Spleen (tissue), 11 donors: ENCODE results near the gene RENBP. TPM values are rescaled to one million over a fixed set of nuclear protein-coding genes. Genes with fewer than 3 reads are reported as not detected.

Experiments
- DNase-seq: peaks from one replicate; pipeline ENCODE4 v3.0.0-alpha.2; 2020
- H3K27ac ChIP-seq, 8 donors: fragments of 200-600 bp; sonication (generic) in 7 of 8; 1 replicate in 4 of 8; 2 replicates in 4 of 8; pipeline versions ENCODE4 v1.5.0 to v1.8.0; 2016 to 2021; ENCODE audit warnings: inconsistent platforms in 4 of 8, mild to moderate bottlenecking in 4 of 8, moderate library complexity in 1 of 8
- H3K27me3 ChIP-seq, 7 donors: fragments of 200-600 bp; sonication (generic) in 6 of 7; replicated peaks in 1 of 7; 1 replicate in 4 of 7; 2 replicates in 3 of 7; pipeline versions ENCODE4 v1.5.0 to v1.8.0; 2016 to 2021; ENCODE audit warnings: inconsistent platforms in 3 of 7, mild to moderate bottlenecking in 1 of 7
- H3K36me3 ChIP-seq, 6 donors: fragments of 200-600 bp; sonication (generic) in 5 of 6; 1 replicate in 4 of 6; 2 replicates in 2 of 6; pipeline versions ENCODE4 v1.5.0 to v1.8.0; 2016 to 2021; ENCODE audit warnings: inconsistent platforms in 2 of 6
- H3K4me1 ChIP-seq, 6 donors: fragments of 200-600 bp; sonication (generic) in 5 of 6; 1 replicate in 3 of 6; 2 replicates in 3 of 6; pipeline versions ENCODE4 v1.5.0 to v1.8.0; 2016 to 2021; ENCODE audit warnings: inconsistent platforms in 3 of 6
- H3K4me3 ChIP-seq, 8 donors: fragments of 200-600 bp; sonication (generic) in 7 of 8; 1 replicate in 4 of 8; 2 replicates in 4 of 8; pipeline versions ENCODE4 v1.5.0 to v1.8.0; 2016 to 2021; ENCODE audit warnings: inconsistent platforms in 4 of 8, mild to moderate bottlenecking in 4 of 8, moderate library complexity in 2 of 8
- H3K9me3 ChIP-seq, 8 donors: fragments of 200-600 bp; sonication (generic) in 7 of 8; 1 replicate in 4 of 8; 2 replicates in 4 of 8; pipeline versions ENCODE4 v1.5.0 to v1.8.0; 2016 to 2021; ENCODE audit warnings: inconsistent platforms in 4 of 8
- POLR2A ChIP-seq, 3 donors: fragments of 450-650 bp; IDR thresholded peaks; one replicate each; pipeline ENCODE4 v1.5.1; 2017; ENCODE audit warnings: antibody characterized with exemption in 3 of 3, mild to moderate bottlenecking in 1 of 3
- POLR2AphosphoS5 ChIP-seq, 3 donors: sonication (generic); formaldehyde crosslinking; IDR thresholded peaks; one replicate each; pipeline ENCODE4 v1.5.1; 2017; ENCODE audit warnings: antibody characterized with exemption in 3 of 3
- WGBS, 5 donors: extraction: QIAGEN DNeasy Blood & Tissue Kit in 3 of 5; methylation state at CpG; one replicate each; pipeline versions ENCODE4 v1.1.5 to v1.1.7; 2013 to 2018; 5-methylcytosine and 5-hydroxymethylcytosine counted together
- intact Hi-C: fragments of 100-400 bp; cut with DNase I; formaldehyde crosslinking; loops from one replicate; pipeline ENCODE4 v1.15.0; 2023; ENCODE audit warnings: low total_unique reads
- polyA plus RNA-seq, 3 donors: library from polyadenylated mRNA; stranded (reverse); fragments of 200-250 nt; gene quantifications; one replicate each; pipeline ENCODE4 v1.2.1, GENCODE V29; 2013
- total RNA-seq, 7 donors: library from RNA; depleted of rRNA in 3 of 7; stranded (reverse); fragments of >200 nt in 3 of 7; fragmentation: NEBNext Ultra II Directional in 4 of 7; extraction: Animal tissue kit (Norgen Biotek cat#: 25700) in 4 of 7; gene quantifications; one replicate each; pipeline versions ENCODE4 v1.1.0 to v1.2.1, GENCODE V29; 2016 to 2021
- TF ChIP-seq, protein P1 (sequence below), 11 experiments: fragments of 200-600 bp in 7 of 11; fragments of 450-650 bp in 4 of 11; sonication (generic) in 4 of 11; IDR thresholded peaks in 8 of 11; conservative IDR thresholded peaks in 3 of 11; 1 replicate in 7 of 11; 2 replicates in 4 of 11; pipeline versions ENCODE4 v1.4.0 to v1.8.0; 2016 to 2021; ENCODE audit warnings: antibody characterized with exemption in 11 of 11, inconsistent platforms in 4 of 11, mild to moderate bottlenecking in 1 of 11
- donor health status: healthy with polysubstance abuse.
- donor health status: DM: no; HTN: no; CAD: no; lungs with moderate emphysema.
- donor health status: DM: no; HTN: no; CAD: no.
- donor health status: Bipolar disorder and iron deficiency.
- donor health status: healthy.
- donor health status: DM: no; HTN: no; CAD: no.
- donor health status: DM: yes; HTN: yes; CAD: no.

Gene RENBP
- total and polyA plus RNA-seq, 10 donors = 42.0 to 105 (median 63.5) TPM

DNA sequence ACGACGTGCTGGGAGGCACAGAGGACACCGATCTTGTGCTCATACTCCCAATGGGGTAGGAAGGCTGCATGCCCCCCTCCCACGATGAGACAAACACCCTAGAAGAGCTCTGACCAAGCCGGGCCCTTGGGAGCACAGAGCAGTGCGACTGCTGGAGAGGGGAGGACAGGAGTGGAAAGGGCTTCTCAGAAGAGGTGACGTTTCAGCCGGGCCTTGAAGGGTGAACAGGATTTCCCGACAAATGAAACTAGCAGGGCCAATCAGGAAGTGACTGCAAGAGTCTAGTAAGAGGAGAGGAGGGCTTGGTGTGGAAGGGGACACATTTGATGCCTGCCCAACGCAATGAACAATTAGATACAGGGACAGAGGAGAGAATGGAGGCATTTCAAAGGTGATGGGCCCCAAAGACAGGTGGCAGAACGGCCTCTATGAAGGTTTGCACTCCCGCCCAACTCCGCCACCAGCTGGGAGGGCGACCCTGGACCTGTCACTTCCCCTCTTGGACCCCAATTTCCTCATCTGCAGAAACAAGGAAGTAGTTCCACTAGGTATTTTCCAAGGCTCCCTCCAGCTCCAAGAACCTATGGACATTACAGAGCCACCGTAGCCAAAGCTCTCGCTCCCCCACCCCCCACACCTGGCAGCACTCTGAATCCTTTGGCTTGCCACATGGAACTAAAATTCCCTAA, 23.2 kb upstream of the RENBP start:
- intact Hi-C loops = no loop called here
- Histone ChIP-seq H3K9me3 (no peaks in the 10 kb centered on the region), H3K27me3 (no peaks in the 10 kb centered on the region), H3K4me3 (peak overlapping the region in 5 of 8 donors; percentile 13 to 97 (median 74)), H3K4me1 (peaks cover 20 to 68% (median 50%) of the 10 kb centered on the region in 6 donors), H3K36me3 (peaks cover 0 to 23% (median 16%) of the 10 kb centered on the region in 6 donors), H3K27ac (peak overlapping the region; percentile 65 to 100 (median 98))
- TF ChIP-seq POLR2A (IDR thresholded peaks at IDR 0.05) = no peak
- TF ChIP-seq POLR2AphosphoS5 (IDR thresholded peaks at IDR 0.05) = peak; percentile 18 to 66 (median 60)
- DNase-seq = no peak
- WGBS, 5 donors = 6 to 49% (median 19%) methylated on average over 6 to 16 of the region's 16 CpGs

DNA sequence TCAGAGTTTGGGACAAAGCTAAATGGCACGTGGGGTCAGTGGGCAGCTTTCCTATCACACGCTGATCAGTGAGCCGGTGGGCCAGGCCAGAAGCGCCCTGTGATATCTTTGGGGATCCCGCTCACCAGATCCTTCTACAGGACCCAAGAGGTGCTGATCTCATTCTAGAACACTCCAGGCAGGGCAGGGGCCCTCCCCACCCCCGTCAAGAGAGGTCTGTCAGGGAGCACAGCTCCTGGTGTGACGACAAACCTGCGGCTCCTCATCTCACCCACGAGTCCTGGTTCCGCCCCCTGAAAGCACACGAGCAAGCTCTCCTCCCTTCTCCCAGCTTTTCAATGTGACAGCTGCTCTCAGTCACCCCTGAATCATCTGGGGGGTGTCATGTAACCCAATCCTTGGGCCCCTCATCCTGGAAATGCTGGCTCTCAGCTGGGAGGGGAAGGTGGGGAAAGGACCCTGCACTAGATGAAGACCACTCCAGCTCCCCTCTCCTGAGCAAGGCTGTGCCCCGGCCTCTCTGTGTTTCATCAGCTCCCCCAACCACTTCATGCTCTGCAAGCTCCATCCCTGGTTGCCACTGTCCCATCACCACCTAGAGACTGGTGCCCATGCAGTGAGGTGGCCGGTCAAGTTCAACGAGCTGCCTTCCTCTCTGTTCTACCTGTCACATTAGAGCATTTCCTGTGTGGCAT, 22.5 kb upstream of the RENBP start:
- Histone ChIP-seq H3K4me3 (peak overlapping the region in 5 of 8 donors; percentile 13 to 97 (median 74)), H3K4me1 (peaks cover 20 to 68% (median 50%) of the 10 kb centered on the region in 6 donors), H3K9me3 (no peaks in the 10 kb centered on the region), H3K27ac (peak overlapping the region; percentile 57 to 100 (median 98)), H3K36me3 (peaks cover 0 to 30% (median 23%) of the 10 kb centered on the region in 6 donors), H3K27me3 (no peaks in the 10 kb centered on the region)
- WGBS, 5 donors = 53 to 75% (median 60%) methylated on average over 2 to 14 of the region's 14 CpGs
- TF ChIP-seq, protein P1, sequence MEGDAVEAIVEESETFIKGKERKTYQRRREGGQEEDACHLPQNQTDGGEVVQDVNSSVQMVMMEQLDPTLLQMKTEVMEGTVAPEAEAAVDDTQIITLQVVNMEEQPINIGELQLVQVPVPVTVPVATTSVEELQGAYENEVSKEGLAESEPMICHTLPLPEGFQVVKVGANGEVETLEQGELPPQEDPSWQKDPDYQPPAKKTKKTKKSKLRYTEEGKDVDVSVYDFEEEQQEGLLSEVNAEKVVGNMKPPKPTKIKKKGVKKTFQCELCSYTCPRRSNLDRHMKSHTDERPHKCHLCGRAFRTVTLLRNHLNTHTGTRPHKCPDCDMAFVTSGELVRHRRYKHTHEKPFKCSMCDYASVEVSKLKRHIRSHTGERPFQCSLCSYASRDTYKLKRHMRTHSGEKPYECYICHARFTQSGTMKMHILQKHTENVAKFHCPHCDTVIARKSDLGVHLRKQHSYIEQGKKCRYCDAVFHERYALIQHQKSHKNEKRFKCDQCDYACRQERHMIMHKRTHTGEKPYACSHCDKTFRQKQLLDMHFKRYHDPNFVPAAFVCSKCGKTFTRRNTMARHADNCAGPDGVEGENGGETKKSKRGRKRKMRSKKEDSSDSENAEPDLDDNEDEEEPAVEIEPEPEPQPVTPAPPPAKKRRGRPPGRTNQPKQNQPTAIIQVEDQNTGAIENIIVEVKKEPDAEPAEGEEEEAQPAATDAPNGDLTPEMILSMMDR (IDR thresholded peaks at IDR 0.05 in 8 of 11, conservative IDR thresholded peaks at IDR 0.05 in 3 of 11) = no peak
- TF ChIP-seq POLR2A (IDR thresholded peaks at IDR 0.05) (no peak), POLR2AphosphoS5 (IDR thresholded peaks at IDR 0.05) (no peak)
- intact Hi-C loops = no loop called here
- no peak for DNase-seq

DNA sequence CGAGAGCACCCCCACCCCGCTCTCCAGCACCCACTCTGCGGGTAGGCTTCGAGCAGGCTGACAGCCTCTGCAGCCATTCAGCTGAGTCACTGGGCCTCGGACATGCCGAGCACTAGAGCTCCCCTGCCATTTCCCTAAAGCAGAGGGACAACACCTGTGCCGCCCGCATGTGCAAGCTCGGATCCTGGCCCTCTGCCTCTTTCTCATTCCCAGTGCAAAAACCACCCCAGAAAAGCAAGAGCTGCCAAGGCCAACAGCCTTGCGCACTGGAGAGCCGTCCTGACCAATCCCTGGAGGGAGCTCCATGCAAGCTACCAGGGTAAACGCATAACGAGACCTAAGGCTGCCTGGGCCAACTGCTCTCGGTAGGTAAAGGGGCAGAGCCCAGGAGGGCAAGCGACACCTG, 21.8 kb upstream of the RENBP start:
- Histone ChIP-seq H3K9me3 (no peaks in the 10 kb centered on the region), H3K4me1 (peaks cover 20 to 68% (median 50%) of the 10 kb centered on the region in 6 donors), H3K27ac (peak overlapping the region in 7 of 8 donors; percentile 65 to 100 (median 99)), H3K36me3 (peaks cover 0 to 37% (median 30%) of the 10 kb centered on the region in 6 donors), H3K27me3 (no peaks in the 10 kb centered on the region), H3K4me3 (peak overlapping the region in 1 of 8 donors; percentile 95)
- TF ChIP-seq, protein P1 (IDR thresholded peaks at IDR 0.05 in 8 of 11, conservative IDR thresholded peaks at IDR 0.05 in 3 of 11) = no peak
- no peak for TF ChIP-seq POLR2A (IDR thresholded peaks at IDR 0.05)
- TF ChIP-seq POLR2AphosphoS5 (IDR thresholded peaks at IDR 0.05) = no peak
- intact Hi-C loops = no loop called here
- no peak for DNase-seq
- 63 to 79% (median 74%) methylated on average over 6 to 15 of the region's 15 CpGs for WGBS, 5 donors

DNA sequence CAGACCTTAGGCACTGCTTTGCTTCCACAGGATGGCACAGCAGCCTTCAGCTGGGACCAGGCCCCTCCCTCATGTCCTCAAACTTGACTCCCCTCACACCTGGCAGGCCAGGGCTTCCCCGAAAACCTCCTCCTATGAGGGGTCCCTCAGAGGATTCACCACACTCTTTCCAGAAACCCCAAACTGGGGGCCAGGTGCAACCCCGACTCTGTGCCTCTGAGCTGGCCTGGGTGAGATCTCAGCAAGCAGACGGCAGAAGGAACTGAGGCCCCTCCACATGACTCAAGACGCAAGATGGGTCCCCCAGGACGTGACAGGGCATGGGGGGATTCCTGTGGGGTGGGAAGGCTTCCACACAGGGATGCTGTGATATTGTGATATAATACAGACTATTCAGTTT, 21.0 kb upstream of the RENBP start:
- Histone ChIP-seq H3K27me3 (no peaks in the 10 kb centered on the region), H3K36me3 (peaks cover 0 to 45% (median 39%) of the 10 kb centered on the region in 6 donors), H3K9me3 (no peaks in the 10 kb centered on the region), H3K4me3 (no peak overlapping the region), H3K27ac (peak overlapping the region in 4 of 8 donors; percentile 98 to 99 (median 99)), H3K4me1 (peaks cover 20 to 68% (median 50%) of the 10 kb centered on the region in 6 donors)
- WGBS, 5 donors = 40 to 76% (median 64%) methylated on average over 2 to 5 of the region's 5 CpGs
- no peak for DNase-seq
- intact Hi-C loops = no loop called here
- TF ChIP-seq, protein P1 (IDR thresholded peaks at IDR 0.05 in 8 of 11, conservative IDR thresholded peaks at IDR 0.05 in 3 of 11) = no peak
- TF ChIP-seq POLR2A (IDR thresholded peaks at IDR 0.05) (no peak), POLR2AphosphoS5 (IDR thresholded peaks at IDR 0.05) (no peak)
